Activated gamma-delta T cell treated with Interleukin-2 at 50 U/mL for 16 hours (primary cell): Measurements from ENCODE around the gene TBC1D8.

ENCODE experiments used
- DNase-seq: peaks from one replicate; pipeline ENCODE4 v3.0.0-alpha.2; 2020

TBC1D8 gene

DNA sequence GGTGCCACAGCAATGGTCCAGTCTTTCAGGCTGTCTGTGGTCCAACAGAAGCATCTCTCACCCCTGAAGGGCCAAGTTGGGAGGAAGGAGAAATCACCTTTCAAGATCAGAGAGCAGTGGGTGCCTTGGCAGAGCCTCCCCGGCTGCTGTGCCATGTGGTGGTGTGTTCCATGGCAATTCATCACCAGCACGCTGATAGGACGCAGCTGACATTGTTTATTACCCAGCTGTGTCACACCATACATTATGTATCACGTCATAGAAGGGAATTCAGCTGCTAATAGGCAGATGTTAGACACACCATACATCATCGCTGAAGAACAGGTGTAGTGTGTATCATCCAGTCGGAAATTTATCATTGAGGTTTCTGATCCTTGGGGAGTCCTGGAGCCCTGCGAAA is 178.7 kb downstream of the TBC1D8 start:
- no peak for DNase-seq

GRCh38 chr2:100971221-100971620 is 180.0 kb downstream of the TBC1D8 start:
- no peak for DNase-seq

- DNase-seq, result no peak
These were observed 181.2 kb downstream of the TBC1D8 start for GRCh38 chr2:100969998-100970397.

DNA sequence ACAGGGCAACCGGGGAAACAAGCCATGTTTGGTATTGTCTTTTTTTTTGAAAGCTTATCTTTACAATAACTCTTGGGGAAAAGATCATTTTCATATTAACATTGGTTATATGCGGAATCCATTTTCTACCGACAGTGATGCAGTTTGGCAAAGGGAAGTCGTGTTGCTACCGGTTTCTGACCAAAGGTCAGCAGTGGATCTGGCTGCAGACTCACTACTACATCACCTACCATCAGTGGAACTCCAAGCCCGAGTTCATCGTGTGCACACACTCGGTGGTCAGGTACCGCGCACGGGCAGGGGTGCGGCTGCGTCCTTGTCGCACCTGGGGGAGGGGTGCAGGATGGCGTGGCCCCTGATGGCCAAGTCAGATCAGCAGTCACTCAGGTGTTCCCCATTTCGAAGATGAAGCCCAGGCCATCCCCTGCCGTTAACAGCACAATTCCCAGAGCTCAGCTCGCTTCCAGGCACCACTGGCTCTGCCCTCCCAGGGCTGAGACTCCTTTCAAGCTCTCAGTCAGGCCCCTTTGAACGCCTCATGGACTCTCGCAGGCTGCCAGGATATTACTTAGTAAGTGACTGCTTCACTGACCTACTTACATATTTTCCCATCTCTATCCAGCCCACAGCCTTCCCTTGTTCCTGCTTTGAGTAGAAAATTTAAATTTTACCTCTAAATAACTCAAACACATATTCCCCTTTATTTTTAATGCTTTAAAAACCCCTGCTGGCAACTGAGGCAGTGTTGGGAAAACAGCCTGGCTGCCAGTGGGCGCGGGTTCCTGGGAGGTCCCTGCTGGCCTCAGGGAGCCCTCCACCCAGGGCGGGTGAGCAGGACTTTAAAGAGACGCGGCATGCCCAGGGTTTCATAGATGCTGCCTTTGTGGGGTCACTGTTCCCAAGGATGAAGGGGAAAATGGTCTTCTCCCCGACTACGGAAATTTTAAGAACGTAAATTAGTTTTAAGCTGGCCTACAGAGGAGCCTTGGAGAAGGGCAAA is 182.7 kb downstream of the TBC1D8 start:
- DNase-seq, result no peak

GRCh38 chr2:100967716-100968115 is 183.5 kb downstream of the TBC1D8 start:
- no peak for DNase-seq

GRCh38 chr2:100965596-100965995 is 185.6 kb downstream of the TBC1D8 start:
- no peak for DNase-seq

DNA sequence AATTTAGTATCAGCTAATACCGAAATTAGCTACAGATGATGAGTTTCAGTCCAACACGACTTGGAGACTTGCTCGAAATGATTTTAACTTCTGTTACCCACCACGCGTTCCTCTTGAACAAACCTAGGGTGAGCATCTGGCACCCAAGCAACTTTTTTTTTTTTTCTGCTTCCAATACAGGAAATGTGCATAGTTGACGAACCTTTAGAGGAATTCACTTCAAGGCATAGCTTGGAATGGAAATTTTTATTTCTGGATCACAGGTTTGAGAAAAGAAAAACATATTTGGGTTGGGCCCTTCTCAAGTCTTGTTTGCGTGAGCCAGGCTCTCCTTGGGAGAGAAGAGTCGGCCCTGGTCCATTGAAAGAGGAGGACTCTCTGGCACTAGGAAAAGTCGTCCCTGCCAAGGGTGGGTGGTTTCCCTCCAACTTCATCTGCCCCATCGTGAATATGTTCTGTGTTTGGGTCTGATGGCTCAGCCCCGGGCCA is 186.5 kb downstream of the TBC1D8 start:
- no peak for DNase-seq

DNA sequence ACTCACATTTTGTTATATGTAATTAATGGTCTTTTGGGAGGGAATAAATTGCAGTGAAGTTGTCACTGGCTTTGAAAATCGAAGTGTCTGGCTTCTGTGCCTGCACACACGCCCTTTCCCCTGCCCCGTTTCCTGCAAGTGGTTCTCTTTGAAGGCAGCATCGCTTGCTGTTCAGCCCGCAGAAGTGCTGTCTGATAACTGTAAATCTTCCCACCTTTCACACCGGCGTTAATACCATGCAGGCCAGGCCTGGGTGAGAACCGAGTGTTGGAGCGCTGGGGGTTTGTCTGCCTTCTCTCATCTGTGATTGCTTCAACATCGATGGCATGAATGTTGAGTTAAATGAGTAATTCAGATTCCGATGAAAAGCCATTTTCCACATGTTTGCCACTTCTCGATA is 187.0 kb downstream of the TBC1D8 start:
- DNase-seq, result no peak

GRCh38 chr2:100963026-100963375 is 188.2 kb downstream of the TBC1D8 start:
- no peak for DNase-seq

DNA sequence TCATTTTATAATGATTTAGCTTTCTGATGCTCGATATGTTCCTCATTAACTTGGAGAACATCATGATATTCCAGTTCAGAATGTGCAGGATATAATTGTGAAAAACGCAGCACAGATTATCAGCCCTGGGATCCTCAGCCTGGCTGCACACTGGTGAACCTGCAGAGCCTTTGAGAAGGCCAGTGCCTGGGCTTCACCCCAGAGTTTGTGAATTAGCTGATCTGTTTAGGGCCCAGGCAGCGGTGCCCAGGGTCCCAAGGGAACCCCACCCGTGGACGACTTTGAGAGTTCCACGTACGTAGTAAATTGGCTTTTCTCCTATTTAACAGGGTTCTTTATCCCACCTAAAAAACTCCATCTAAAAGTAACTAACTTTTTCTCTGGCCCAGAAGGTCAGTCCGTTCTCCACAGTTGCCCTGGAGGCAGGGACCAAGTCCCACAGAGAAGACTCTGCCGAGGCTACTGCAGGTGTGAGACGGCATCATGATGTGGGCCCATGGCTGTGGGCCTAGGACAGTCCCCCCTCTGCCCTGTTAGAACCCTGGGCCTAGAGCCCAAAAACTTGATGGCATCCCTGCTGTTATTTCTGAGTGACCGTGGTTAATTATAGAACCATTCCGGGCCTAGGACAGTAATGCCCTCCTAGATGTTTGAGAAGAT is 188.7 kb downstream of the TBC1D8 start:
- no peak for DNase-seq

- no peak for DNase-seq
These were observed 190.5 kb downstream of the TBC1D8 start for GRCh38 chr2:100960688-100961087.

- DNase-seq, result no peak
These were observed 191.8 kb downstream of the TBC1D8 start for GRCh38 chr2:100959225-100959880.

GRCh38 chr2:100957996-100958653 is 193.1 kb downstream of the TBC1D8 start:
- no peak for DNase-seq
